HG03457 (cell line): ENCODE results near the gene GABRG3.

Experiments used
- ATAC-seq: cut with Tn5 transposase; IDR thresholded peaks from one replicate; pipeline ENCODE4 v1.9.1; 2021; ENCODE audit warnings: moderate number of reproducible peaks; ENCODE audit not compliant: unreplicated experiment

The GABRG3 gene

GRCh38 chr15:27486683-27487647, 516.0 kb downstream of the GABRG3 start:
- no peak for ATAC-seq

GRCh38 chr15:27487846-27488245, 516.9 kb downstream of the GABRG3 start:
- no peak for ATAC-seq

DNA sequence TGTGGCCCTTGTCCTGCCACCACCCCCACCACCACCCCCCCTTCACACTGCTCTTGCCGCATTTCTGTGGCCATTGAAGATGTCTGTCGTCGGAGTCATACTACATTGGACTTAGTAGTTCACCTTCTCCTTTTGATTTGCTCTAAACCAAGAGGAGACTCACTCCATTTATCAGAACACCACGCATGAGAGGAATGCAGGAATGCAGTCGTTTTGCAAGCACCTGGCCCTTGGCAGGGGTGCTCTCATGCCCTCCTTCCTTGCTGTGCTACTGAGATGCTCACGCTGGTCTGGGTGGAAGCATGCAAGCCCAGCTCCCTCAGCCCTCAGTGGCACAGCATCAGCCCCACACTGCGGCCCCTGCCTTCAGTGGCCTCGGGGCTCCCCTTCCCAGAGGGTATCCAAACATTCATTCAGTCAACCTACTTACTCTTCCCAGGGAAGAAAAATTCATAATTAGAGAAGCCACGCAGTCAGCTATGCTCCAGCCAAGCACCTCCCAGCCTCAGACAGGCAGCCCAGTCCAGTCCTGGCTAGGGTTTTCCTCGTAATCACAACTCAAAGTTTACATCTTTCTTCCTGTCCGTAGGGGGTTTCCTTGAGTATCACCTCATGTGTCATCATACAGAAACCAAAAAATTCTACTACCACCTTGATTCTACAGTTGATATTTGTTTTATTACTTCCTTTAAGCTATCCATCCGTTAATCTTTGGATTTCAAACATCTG, 520.0 kb downstream of the GABRG3 start:
- no peak for ATAC-seq

DNA sequence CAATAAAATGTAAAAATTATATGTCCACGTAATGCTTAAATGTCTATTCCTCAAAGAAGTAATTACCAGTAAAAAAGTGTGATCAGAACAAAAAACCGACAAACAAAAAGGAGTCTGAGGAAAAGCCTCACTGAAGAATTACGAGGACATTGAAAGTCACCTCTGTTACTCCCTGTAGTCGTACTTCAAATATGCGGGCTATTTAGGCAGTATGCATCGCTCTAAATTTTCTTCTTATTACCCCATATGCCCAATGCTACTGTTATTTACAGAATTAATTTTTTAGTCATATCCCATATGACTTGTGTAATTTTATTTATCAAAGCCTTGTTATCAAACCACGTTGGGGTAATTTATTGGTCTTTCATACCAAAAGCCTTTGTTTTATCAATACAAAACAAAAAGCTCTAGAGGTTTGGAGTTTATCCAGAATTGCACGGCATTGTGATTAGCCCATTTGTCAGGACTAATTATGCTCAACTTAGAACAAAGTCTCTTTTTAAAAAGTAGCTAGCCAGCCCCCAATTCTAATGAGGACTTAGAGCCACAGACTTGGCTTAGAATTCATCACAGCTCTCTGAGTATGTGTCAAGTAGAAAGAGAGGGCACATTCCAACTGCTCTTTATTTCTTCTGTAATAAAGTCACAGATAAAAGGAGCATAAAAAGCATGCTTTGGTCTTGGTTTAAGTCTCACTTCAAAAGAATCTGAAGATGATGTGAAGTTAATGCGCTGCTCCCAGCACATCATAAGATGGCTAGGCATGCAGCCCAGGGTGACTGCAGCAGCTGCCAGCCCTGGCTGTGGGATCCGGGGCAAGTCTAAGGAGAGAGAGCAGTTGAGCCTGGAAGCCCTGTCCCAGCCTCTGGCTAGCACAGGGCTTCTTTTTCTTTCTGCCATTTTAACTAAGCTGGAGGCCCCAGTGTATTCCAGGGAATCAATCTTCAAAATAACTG, 521.0 kb downstream of the GABRG3 start:
- ATAC-seq: no peak

- ATAC-seq: no peak
Observed at GRCh38 chr15:27495963-27496459, 525.0 kb downstream of the GABRG3 start.

GRCh38 chr15:27498700-27499099, 527.7 kb downstream of the GABRG3 start:
- ATAC-seq: no peak

- no peak for ATAC-seq
Observed at GRCh38 chr15:27499191-27499590, 528.2 kb downstream of the GABRG3 start.

GRCh38 chr15:27499719-27500118, 528.7 kb downstream of the GABRG3 start:
- ATAC-seq: no peak

DNA sequence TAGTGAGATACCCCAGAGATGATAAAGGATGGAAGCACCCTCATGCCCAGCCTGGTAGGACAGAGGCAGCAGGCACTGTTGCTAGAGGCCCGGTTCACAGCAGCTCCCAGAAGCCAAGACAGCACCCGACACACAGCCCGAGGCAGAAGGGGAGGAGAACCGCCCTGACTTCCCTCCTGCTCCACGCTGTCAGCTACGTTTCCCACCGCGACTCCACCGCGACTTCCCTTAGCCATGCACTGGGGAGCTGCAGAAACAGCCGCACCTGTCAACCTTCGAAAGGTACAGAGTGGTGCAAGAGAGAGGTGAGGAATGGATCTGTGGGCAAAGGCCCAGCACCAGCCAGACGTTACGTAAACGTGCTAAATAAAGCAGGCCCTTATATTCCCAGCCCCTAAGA, 529.2 kb downstream of the GABRG3 start:
- no peak for ATAC-seq

DNA sequence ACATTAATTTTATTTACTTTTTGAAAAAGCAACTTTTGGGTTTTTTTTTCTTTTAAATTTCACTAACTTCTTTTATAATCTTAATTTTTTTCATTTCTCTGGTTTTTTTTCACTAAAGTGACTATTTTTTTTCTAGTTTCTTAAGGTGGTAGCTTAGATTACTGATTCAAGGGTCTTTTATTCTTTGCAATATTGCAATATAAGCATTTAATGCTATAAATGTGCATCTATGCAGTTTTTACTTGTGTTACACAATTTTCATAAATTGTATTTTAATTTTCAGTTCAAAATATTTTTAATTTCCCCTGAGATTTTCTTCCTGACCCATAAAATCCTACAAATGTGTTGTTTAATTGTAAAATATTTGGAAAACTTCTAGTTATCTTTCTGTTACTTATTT, 535.8 kb downstream of the GABRG3 start:
- no peak for ATAC-seq

DNA sequence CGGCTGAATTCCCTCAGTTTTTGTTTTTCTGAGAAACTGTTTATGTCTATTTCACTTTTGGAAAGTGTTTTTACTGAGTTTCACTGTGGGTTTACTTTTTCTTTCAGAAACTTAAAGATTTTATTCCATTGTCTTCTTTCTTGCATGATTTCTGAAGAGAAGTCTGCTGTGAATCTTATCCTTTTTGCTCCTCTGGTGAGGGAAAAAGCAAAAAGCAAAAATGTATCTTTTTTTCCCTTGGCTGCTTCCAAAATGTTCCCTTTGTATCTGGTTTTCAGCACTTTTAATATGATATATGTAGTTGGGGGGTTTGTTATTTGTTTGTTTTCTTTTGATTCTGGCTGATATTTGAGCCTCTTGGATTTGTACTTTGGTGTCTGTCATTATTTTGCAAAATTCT, 538.0 kb downstream of the GABRG3 start:
- ATAC-seq: no peak

- no peak for ATAC-seq
Observed at GRCh38 chr15:27512281-27513001, 541.5 kb downstream of the GABRG3 start.

DNA sequence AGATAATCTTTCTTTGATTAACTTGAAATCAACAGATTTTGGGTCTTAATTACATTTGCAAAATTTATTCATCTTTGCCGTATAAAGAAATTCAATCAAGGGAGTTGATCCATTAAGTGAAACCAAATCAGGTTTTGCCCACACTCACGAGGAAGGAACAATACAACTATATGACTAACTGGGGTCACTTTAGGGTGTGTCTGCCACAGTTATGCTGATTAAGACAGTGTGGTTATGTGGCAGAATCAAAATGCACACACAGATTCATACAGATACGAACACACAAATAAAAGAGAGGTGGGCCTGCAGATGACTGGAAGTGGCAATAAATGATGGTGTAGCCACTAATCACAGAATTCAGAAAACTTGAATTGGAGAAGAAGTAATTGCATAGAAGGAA, 543.5 kb downstream of the GABRG3 start:
- ATAC-seq: no peak

DNA sequence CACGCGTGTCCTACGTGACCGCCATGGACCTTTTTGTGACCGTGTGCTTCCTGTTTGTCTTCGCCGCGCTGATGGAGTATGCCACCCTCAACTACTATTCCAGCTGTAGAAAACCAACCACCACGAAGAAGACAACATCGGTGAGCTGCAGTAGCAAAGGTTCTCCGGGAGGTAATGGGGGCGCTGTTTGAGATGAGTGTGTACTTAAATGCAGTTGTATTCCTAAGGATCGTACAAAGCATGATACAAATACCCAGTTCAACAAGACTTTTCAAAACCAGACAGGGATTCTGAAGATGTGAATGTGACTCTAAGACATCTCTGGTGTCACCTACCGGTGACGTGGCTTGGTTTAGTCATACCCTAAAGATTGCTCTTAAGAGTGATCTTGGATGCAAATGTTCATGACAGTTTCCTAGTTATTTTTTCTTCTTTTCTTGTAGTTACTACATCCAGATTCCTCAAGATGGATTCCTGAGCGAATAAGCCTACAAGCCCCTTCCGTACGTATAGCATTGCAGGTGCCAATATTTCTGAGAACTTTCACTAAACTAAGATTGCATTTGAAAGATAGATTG, 556.6 kb downstream of the GABRG3 start:
- no peak for ATAC-seq

GRCh38 chr15:27529399-27529798, 558.4 kb downstream of the GABRG3 start:
- ATAC-seq: no peak

DNA sequence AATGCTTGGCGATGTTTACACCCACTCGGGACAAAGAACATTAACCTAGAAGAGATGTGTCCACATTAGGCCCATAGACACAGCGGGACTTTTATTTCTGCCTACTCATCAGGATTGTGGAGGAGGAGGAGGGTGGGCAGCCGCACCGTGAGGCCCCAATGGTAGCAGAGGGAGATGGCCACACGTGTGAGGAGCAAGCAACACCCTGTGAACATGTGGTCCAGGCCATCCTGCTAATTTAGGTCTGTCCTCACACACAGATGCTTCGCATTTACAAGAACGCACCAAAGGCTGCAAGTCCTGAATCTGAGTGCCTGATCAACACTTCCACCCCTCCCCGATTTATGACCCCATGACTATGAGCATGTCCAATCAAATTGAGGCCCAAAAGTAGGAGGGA, 560.0 kb downstream of the GABRG3 start:
- no peak for ATAC-seq

DNA sequence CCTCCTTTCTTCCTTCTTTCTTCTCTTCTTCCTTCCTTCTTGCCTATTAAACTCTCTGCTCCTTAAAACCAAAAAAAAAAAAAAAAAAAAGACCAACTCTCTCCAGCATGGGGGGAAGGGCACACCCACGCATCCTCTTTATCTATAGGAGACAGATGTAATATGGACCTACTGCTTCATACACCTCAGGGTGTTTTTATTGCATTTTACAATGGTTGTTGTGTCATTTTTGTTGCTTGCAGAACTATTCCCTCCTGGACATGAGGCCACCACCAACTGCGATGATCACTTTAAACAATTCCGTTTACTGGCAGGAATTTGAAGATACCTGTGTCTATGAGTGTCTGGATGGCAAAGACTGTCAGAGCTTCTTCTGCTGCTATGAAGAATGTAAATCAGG, 561.4 kb downstream of the GABRG3 start:
- no peak for ATAC-seq

DNA sequence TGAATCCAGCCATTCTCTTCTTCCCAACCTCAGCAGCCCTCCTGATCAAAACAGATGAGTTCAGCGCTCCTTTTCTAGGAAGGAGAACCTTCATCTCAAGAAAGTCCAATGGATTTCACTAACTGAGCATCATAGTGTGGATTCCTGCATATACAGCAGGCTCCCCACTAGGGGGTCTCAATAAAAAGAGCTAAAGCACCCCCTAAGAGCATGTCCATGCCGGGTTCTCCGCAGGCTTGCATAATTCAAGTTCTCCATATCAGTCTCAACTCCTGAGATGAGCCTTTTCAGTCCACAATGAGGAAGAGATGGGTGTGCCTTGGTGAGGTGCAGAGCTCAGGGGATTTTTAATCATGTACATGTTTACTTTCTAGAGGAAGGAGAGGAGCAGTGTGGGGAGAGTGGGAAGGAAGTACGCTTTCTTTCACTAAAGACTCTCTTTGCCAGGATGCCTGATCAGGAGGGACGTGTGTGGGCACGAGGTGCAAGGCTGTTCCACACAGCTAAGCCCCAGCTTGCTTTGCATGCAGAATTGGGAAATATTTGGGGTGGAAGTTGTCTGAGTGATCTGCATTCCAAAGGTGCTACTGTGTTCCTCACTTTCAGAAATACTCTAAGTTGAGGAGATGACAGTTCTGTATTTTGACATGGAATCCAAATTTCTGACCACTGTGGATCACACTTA, 564.6 kb downstream of the GABRG3 start:
- no peak for ATAC-seq

- no peak for ATAC-seq
Observed at GRCh38 chr15:27538325-27538724, 567.3 kb downstream of the GABRG3 start.
